GM23248 (cell line): ENCODE data around the gene HDAC7. TPM values are rescaled to one million over a fixed set of nuclear protein-coding genes. Genes with fewer than 3 reads are reported as not detected.
"Not testable (repeated sequence)": the region's sequence is repeated elsewhere in the genome, so short reads cannot be mapped to it uniquely, and the experiment has no call there.

Experiments used
- DNase-seq: peaks from one replicate; pipeline ENCODE4 v3.0.0-alpha.2; 2015
- H2AFZ ChIP-seq: fragments of 200-600 bp; sonication (generic); 2 replicates; pipeline ENCODE4 v1.6.1; 2016; ENCODE audit warnings: antibody characterized with exemption
- H3F3A ChIP-seq: fragments of 200-600 bp; sonication (generic); 2 replicates; pipeline ENCODE4 v1.6.1; 2016; ENCODE audit warnings: mild to moderate bottlenecking, antibody characterized with exemption, mixed run types; ENCODE audit not compliant: insufficient read depth
- H3K27ac ChIP-seq: fragments of 200-600 bp; sonication (generic); 2 replicates; pipeline ENCODE4 v1.5.1; 2016; ENCODE audit warnings: mild to moderate bottlenecking
- H3K27me3 ChIP-seq: fragments of 200-600 bp; sonication (generic); replicated peaks from 2 replicates; pipeline ENCODE4 v1.6.1; 2016; ENCODE audit warnings: mild to moderate bottlenecking; ENCODE audit not compliant: insufficient read depth
- H3K36me3 ChIP-seq: fragments of 200-600 bp; sonication (generic); 2 replicates; pipeline ENCODE4 v1.6.1; 2016; ENCODE audit warnings: low read depth, mild to moderate bottlenecking
- H3K4me1 ChIP-seq: fragments of 200-600 bp; sonication (generic); 2 replicates; pipeline ENCODE4 v1.6.1; 2016; ENCODE audit warnings: mild to moderate bottlenecking; ENCODE audit not compliant: insufficient read depth
- H3K4me2 ChIP-seq: fragments of 200-600 bp; sonication (generic); one replicate; pipeline ENCODE4 v1.6.1; 2016; ENCODE audit warnings: mild to moderate bottlenecking; ENCODE audit not compliant: unreplicated experiment
- H3K4me3 ChIP-seq: fragments of 200-600 bp; sonication (generic); 2 replicates; pipeline ENCODE4 v1.5.1; 2016; ENCODE audit warnings: mild to moderate bottlenecking
- H3K79me2 ChIP-seq: fragments of 200-600 bp; sonication (generic); 2 replicates; pipeline ENCODE4 v1.6.1; 2016; ENCODE audit warnings: mild to moderate bottlenecking; ENCODE audit not compliant: insufficient read depth
- H3K9ac ChIP-seq: fragments of 200-600 bp; sonication (generic); 2 replicates; pipeline ENCODE4 v1.6.1; 2016; ENCODE audit warnings: mild to moderate bottlenecking
- H3K9me2 ChIP-seq: fragments of 200-600 bp; sonication (generic); 2 replicates; pipeline ENCODE4 v1.6.1; 2016; ENCODE audit warnings: mixed run types, mild to moderate bottlenecking, moderate library complexity; ENCODE audit not compliant: insufficient read depth
- H3K9me3 ChIP-seq: fragments of 200-600 bp; sonication (generic); one replicate; pipeline ENCODE4 v1.6.1; 2017; ENCODE audit warnings: low read depth
- H4K20me1 ChIP-seq: fragments of 200-600 bp; sonication (generic); 2 replicates; pipeline ENCODE4 v1.6.0; 2016; ENCODE audit not compliant: insufficient read depth
- EZH2 ChIP-seq: fragments of 200-600 bp; sonication (generic); IDR thresholded peaks from 2 replicates; pipeline ENCODE4 v1.6.1; 2018; ENCODE audit warnings: antibody characterized with exemption, mild to moderate bottlenecking; ENCODE audit not compliant: insufficient read depth, poor library complexity, severe bottlenecking
- EZH2phosphoT487 ChIP-seq: fragments of 200-600 bp; sonication (generic); IDR thresholded peaks from 2 replicates; pipeline ENCODE4 v1.6.1; 2018; ENCODE audit warnings: antibody characterized with exemption, moderate library complexity, mild to moderate bottlenecking, low read depth; ENCODE audit not compliant: insufficient read depth
- WGBS, 2 experiments: methylation state at CpG; one replicate each; pipeline ENCODE4 v1.1.6; 2015 to 2017; ENCODE audit warnings: low lambda C conversion rate in 2 of 2, low coverage in 1 of 2; ENCODE audit errors: missing lambda C conversion rate in 2 of 2; 5-methylcytosine and 5-hydroxymethylcytosine counted together
- in situ Hi-C: fragments of 300-500 bp; cut with MboI; formaldehyde crosslinking; loops from 2 replicates; pipeline ENCODE4 v1.15.0; 2020
- polyA plus RNA-seq: library from polyadenylated mRNA; unstranded; fragments of >200 nt; fragmentation: Nextera tagmentation; extraction: Ambion mirVana; gene quantifications from 2 replicates; pipeline ENCODE4 v1.2.1, GENCODE V29; 2016
- total RNA-seq: library from RNA; depleted of rRNA; stranded (reverse); fragments of >200 nt; shearing (Covaris generic); gene quantifications from 2 replicates; pipeline ENCODE4 v1.2.3, GENCODE V29; 2014

Gene HDAC7
- total and polyA plus RNA-seq, 2 experiments from 2014 or later, result 46.2 to 62.9 TPM

GRCh38 chr12:47816403-47817271 lies 3.1 kb downstream of the HDAC7 start:
- Histone ChIP-seq H3K9me3 (no peaks in the 10 kb centered on the region), H4K20me1 (no peaks in the 10 kb centered on the region), H2AFZ (no peak overlapping the region), H3K27me3 (no peaks in the 10 kb centered on the region), H3K4me2 (peak overlapping the region; percentile 87), H3K9me2 (no peaks in the 10 kb centered on the region), H3K4me3 (peak overlapping the region; percentile 82), H3K79me2 (peaks cover 77% of the 10 kb centered on the region), H3K36me3 (no peaks in the 10 kb centered on the region), H3K27ac (peak overlapping the region; percentile 99), H3F3A (peaks cover 64% of the 10 kb centered on the region), H3K9ac (peak overlapping the region; percentile 93), H3K4me1 (peaks cover 57% of the 10 kb centered on the region)
- in situ Hi-C loops, result no loop called here
- no peak for DNase-seq
- TF ChIP-seq EZH2, result no peak
- no peak for TF ChIP-seq EZH2phosphoT487
- WGBS, 2 experiments, result 18 to 30% methylated on average over 9 to 12 of the region's 12 CpGs

GRCh38 chr12:47815447-47815846 lies 4.3 kb downstream of the HDAC7 start:
- H2AFZ ChIP-seq, H3K27me3 ChIP-seq, in situ Hi-C loops, H3K36me3 ChIP-seq, H3K9me2 ChIP-seq, H3K9ac ChIP-seq, H3K4me3 ChIP-seq, H4K20me1 ChIP-seq, H3K9me3 ChIP-seq, DNase-seq: not testable (repeated sequence)
- Histone ChIP-seq H3F3A (peaks cover 66% of the 10 kb centered on the region), H3K4me2 (peak overlapping the region; percentile 87), H3K4me1 (peaks cover 59% of the 10 kb centered on the region), H3K27ac (peak overlapping the region; percentile 99), H3K79me2 (peaks cover 88% of the 10 kb centered on the region)
- WGBS, 2 experiments, result 67 to 74% methylated on average over 5 of the region's 5 CpGs

GRCh38 chr12:47814539-47815170 lies 5.0 kb downstream of the HDAC7 start:
- in situ Hi-C loops, result no loop called here
- peaks cover 74% of the 10 kb centered on the region for H3F3A ChIP-seq
- no peak for DNase-seq
- no peak overlapping the region for H2AFZ ChIP-seq
- H3K27ac ChIP-seq, result peak overlapping the region; percentile 99
- H3K36me3 ChIP-seq, result no peaks in the 10 kb centered on the region
- WGBS, 2 experiments, result 64 to 66% methylated on average over 3 of the region's 3 CpGs
- peak overlapping the region; percentile 81 for H3K4me2 ChIP-seq
- H3K9me2 ChIP-seq, result no peaks in the 10 kb centered on the region
- H3K79me2 ChIP-seq, result peaks cover 91% of the 10 kb centered on the region
- peaks cover 67% of the 10 kb centered on the region for H3K4me1 ChIP-seq
- no peaks in the 10 kb centered on the region for H3K9me3 ChIP-seq
- peak overlapping the region; percentile 85; the same call in 1 of the 2 replicates for H3K9ac ChIP-seq
- TF ChIP-seq EZH2phosphoT487 (no peak), EZH2 (no peak)
- H4K20me1 ChIP-seq, result no peaks in the 10 kb centered on the region
- no peak overlapping the region for H3K4me3 ChIP-seq
- H3K27me3 ChIP-seq, result no peaks in the 10 kb centered on the region

GRCh38 chr12:47813511-47814196 lies 6.0 kb downstream of the HDAC7 start:
- Histone ChIP-seq H4K20me1 (no peaks in the 10 kb centered on the region), H3K27ac (peak overlapping the region; percentile 99), H3K79me2 (peaks cover 94% of the 10 kb centered on the region), H3K9me2 (no peaks in the 10 kb centered on the region), H3K4me2 (peak overlapping the region; percentile 81), H3K36me3 (no peaks in the 10 kb centered on the region), H3K4me3 (peak overlapping the region; percentile 54), H3K9ac (peak overlapping the region; percentile 85), H3K9me3 (no peaks in the 10 kb centered on the region), H2AFZ (no peak overlapping the region), H3K27me3 (no peaks in the 10 kb centered on the region), H3K4me1 (peaks cover 77% of the 10 kb centered on the region), H3F3A (peaks cover 79% of the 10 kb centered on the region)
- in situ Hi-C loops, result no loop called here
- DNase-seq, result no peak
- TF ChIP-seq EZH2, result no peak
- TF ChIP-seq EZH2phosphoT487, result no peak
- 31 to 34% methylated on average over 9 of the region's 9 CpGs for whole genome bisulfite sequencing, 2 experiments
